BLaER1 (cell line): ENCODE data around the gene S100A7A.

Source experiments
- H3K27ac ChIP-seq: shearing (Covaris generic); formaldehyde crosslinking; 2 replicates; pipeline ENCODE4 v1.8.1; 2022
- H3K27me3 ChIP-seq: shearing (Covaris generic); formaldehyde crosslinking; 2 replicates; pipeline ENCODE4 v1.8.1; 2022
- H3K36me3 ChIP-seq: shearing (Covaris generic); formaldehyde crosslinking; 2 replicates; pipeline ENCODE4 v1.8.1; 2022
- H3K4me1 ChIP-seq: shearing (Covaris generic); formaldehyde crosslinking; 2 replicates; pipeline ENCODE4 v1.8.1; 2022
- H3K4me2 ChIP-seq: shearing (Covaris generic); formaldehyde crosslinking; 2 replicates; pipeline ENCODE4 v1.8.1; 2022
- H3K4me3 ChIP-seq: shearing (Covaris generic); formaldehyde crosslinking; 2 replicates; pipeline ENCODE4 v1.8.1; 2022
- H3K9ac ChIP-seq: shearing (Covaris generic); formaldehyde crosslinking; 2 replicates; pipeline ENCODE4 v1.8.1; 2022
- H3K9me3 ChIP-seq: shearing (Covaris generic); formaldehyde crosslinking; 2 replicates; pipeline ENCODE4 v1.8.1; 2022
- H4K20me1 ChIP-seq: shearing (Covaris generic); formaldehyde crosslinking; 2 replicates; pipeline ENCODE4 v1.8.1; 2022
- Cebpa-rat ChIP-seq: shearing (Covaris generic); IDR thresholded peaks from 2 replicates; pipeline ENCODE4 v1.8.1; 2022

S100A7A gene

GRCh38 chr1:153415850-153416570, at the start of gene S100A7A:
TSS of gene S100A7A (plus strand) at chr1:153416520. CDS start at chr1:153418083, 1,563 bp downstream.
- no peaks in the 10 kb centered on the region for H3K36me3 ChIP-seq
- H3K27me3 ChIP-seq = no peaks in the 10 kb centered on the region
- 0 out of 2 replicates have a peak, but pooled peaks cover 6% of the 10 kb centered on the region for H4K20me1 ChIP-seq
- H3K9ac ChIP-seq = no peak within 1 kb of the TSS
- H3K9me3 ChIP-seq = no peaks in the 10 kb centered on the region
- H3K27ac ChIP-seq = no peak within 1 kb of the TSS
- TF ChIP-seq Cebpa-rat = no peak
- H3K4me2 ChIP-seq = no peak within 1 kb of the TSS
- H3K4me3 ChIP-seq = no peak within 1 kb of the TSS
- no peaks in the 10 kb centered on the region; the same call in 1 of the 2 replicates for H3K4me1 ChIP-seq

GRCh38 chr1:153367090-153367489, 49.2 kb upstream of the S100A7A start:
- Histone ChIP-seq H3K4me1 (no peaks in the 10 kb centered on the region), H3K27me3 (no peaks in the 10 kb centered on the region), H3K36me3 (no peaks in the 10 kb centered on the region), H4K20me1 (no peaks in the 10 kb centered on the region), H3K9ac (no peak overlapping the region), H3K9me3 (no peaks in the 10 kb centered on the region), H3K27ac (no peak overlapping the region), H3K4me3 (no peak overlapping the region), H3K4me2 (no peak overlapping the region)
- no peak for TF ChIP-seq Cebpa-rat

- Histone ChIP-seq H3K36me3 (no peaks in the 10 kb centered on the region), H3K9ac (no peak overlapping the region), H3K4me3 (no peak overlapping the region), H4K20me1 (no peaks in the 10 kb centered on the region), H3K4me2 (no peak overlapping the region), H3K27me3 (no peaks in the 10 kb centered on the region), H3K9me3 (no peaks in the 10 kb centered on the region), H3K4me1 (no peaks in the 10 kb centered on the region), H3K27ac (no peak overlapping the region)
- no peak for TF ChIP-seq Cebpa-rat
Observed at GRCh38 chr1:153368495-153368894, 47.8 kb upstream of the S100A7A start.

GRCh38 chr1:153370146-153370545, 46.2 kb upstream of the S100A7A start:
- H3K4me1 ChIP-seq = no peaks in the 10 kb centered on the region
- no peak overlapping the region for H3K27ac ChIP-seq
- no peak overlapping the region for H3K9ac ChIP-seq
- no peak overlapping the region for H3K4me3 ChIP-seq
- H4K20me1 ChIP-seq = no peaks in the 10 kb centered on the region
- H3K9me3 ChIP-seq = no peaks in the 10 kb centered on the region
- no peaks in the 10 kb centered on the region for H3K36me3 ChIP-seq
- H3K4me2 ChIP-seq = no peak overlapping the region
- H3K27me3 ChIP-seq = no peaks in the 10 kb centered on the region
- TF ChIP-seq Cebpa-rat = no peak

GRCh38 chr1:153371231-153371630, 45.1 kb upstream of the S100A7A start:
- no peak overlapping the region for H3K4me3 ChIP-seq

GRCh38 chr1:153372571-153372970, 43.7 kb upstream of the S100A7A start:
- TF ChIP-seq Cebpa-rat = no peak
- Histone ChIP-seq H3K9me3 (no peaks in the 10 kb centered on the region), H3K4me3 (no peak overlapping the region), H4K20me1 (no peaks in the 10 kb centered on the region), H3K27ac (no peak overlapping the region), H3K4me2 (no peak overlapping the region), H3K36me3 (no peaks in the 10 kb centered on the region), H3K9ac (no peak overlapping the region), H3K27me3 (no peaks in the 10 kb centered on the region), H3K4me1 (no peaks in the 10 kb centered on the region)

More at GRCh38 chr1:153371231-153371630, 45.1 kb upstream of the S100A7A start:
- Histone ChIP-seq H3K27ac (no peak overlapping the region), H3K9me3 (no peaks in the 10 kb centered on the region), H3K27me3 (no peaks in the 10 kb centered on the region), H3K4me1 (no peaks in the 10 kb centered on the region), H3K4me2 (no peak overlapping the region), H3K9ac (no peak overlapping the region), H4K20me1 (no peaks in the 10 kb centered on the region), H3K36me3 (no peaks in the 10 kb centered on the region)
- no peak for TF ChIP-seq Cebpa-rat

GRCh38 chr1:153374071-153374470, 42.2 kb upstream of the S100A7A start:
- Histone ChIP-seq H3K4me3 (no peak overlapping the region), H3K27ac (no peak overlapping the region), H3K4me1 (no peaks in the 10 kb centered on the region), H4K20me1 (no peaks in the 10 kb centered on the region), H3K9me3 (no peaks in the 10 kb centered on the region), H3K36me3 (no peaks in the 10 kb centered on the region), H3K27me3 (no peaks in the 10 kb centered on the region), H3K4me2 (no peak overlapping the region), H3K9ac (no peak overlapping the region)
- no peak for TF ChIP-seq Cebpa-rat

- H3K9ac ChIP-seq = no peak within 1 kb of the TSS
- no peak within 1 kb of the TSS for H3K27ac ChIP-seq
- no peaks in the 10 kb centered on the region for H3K36me3 ChIP-seq
- no peaks in the 10 kb centered on the region for H4K20me1 ChIP-seq
- TF ChIP-seq Cebpa-rat = no peak
- no peak within 1 kb of the TSS for H3K4me2 ChIP-seq
- H3K4me1 ChIP-seq = no peaks in the 10 kb centered on the region
- no peaks in the 10 kb centered on the region for H3K27me3 ChIP-seq
- no peak within 1 kb of the TSS for H3K4me3 ChIP-seq
- H3K9me3 ChIP-seq = peaks cover 3% of the 10 kb centered on the region; the same call in 1 of the 2 replicates
Observed at GRCh38 chr1:153375511-153375910, 40.8 kb upstream of the S100A7A start, which contains the start of gene S100A12. TSS of gene S100A12 (minus strand) at chr1:153375621. CDS start at chr1:153374592, 1,029 bp downstream.

- Histone ChIP-seq H3K4me1 (no peaks in the 10 kb centered on the region), H3K9me3 (peaks cover 28% of the 10 kb centered on the region), H3K36me3 (no peaks in the 10 kb centered on the region), H3K9ac (no peak overlapping the region), H3K27me3 (no peaks in the 10 kb centered on the region), H4K20me1 (no peaks in the 10 kb centered on the region), H3K27ac (no peak overlapping the region), H3K4me2 (no peak overlapping the region), H3K4me3 (no peak overlapping the region)
- no peak for TF ChIP-seq Cebpa-rat
Observed at GRCh38 chr1:153379591-153379990, 36.7 kb upstream of the S100A7A start.

GRCh38 chr1:153380711-153381110, 35.6 kb upstream of the S100A7A start:
- H3K4me3 ChIP-seq = no peak overlapping the region
- peaks cover 28% of the 10 kb centered on the region for H3K9me3 ChIP-seq
- no peaks in the 10 kb centered on the region for H3K27me3 ChIP-seq
- no peaks in the 10 kb centered on the region for H4K20me1 ChIP-seq
- H3K4me2 ChIP-seq = no peak overlapping the region
- H3K4me1 ChIP-seq = peaks cover under 1% of the 10 kb centered on the region; the same call in 1 of the 2 replicates
- no peaks in the 10 kb centered on the region for H3K36me3 ChIP-seq
- H3K9ac ChIP-seq = no peak overlapping the region
- TF ChIP-seq Cebpa-rat = no peak
- no peak overlapping the region for H3K27ac ChIP-seq
